ENCODE results near the gene ZNF557. TPM values are rescaled to one million over a fixed set of nuclear protein-coding genes. Genes with fewer than 3 reads are reported as not detected.
"Not testable (repeated sequence)": the region's sequence is repeated elsewhere in the genome, so short reads cannot be mapped to it uniquely, and the experiment has no call there.

The ZNF557 gene
- total RNA-seq, 1 donor, result 19.5 TPM

DNA sequence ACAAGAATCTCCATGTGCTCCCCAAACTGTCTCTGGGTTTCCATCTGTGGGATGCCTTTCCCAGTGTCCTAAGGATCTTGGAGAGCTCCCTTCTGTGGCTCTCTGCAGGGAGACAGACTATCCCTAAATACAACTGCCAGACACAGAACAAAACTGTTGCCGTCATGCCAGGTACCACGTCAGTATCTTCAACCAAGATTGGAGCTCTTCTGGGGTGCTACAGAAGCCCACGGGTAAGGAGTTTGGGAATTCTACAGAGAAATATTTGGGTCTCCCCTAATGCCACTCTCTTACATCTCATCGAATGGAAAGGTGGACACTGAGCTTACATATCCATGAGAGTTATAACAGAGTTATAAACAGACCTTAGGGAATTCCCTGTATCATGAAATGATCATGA, 6.2 kb upstream of the ZNF557 start:
- no peak for DNase-seq (ENCODE audit: insufficient read length, low spot score, missing footprints)
- H3K4me3 ChIP-seq (ENCODE audit: insufficient read depth, low read length), result no peak overlapping the region
- no peak overlapping the region for H2AFZ ChIP-seq (ENCODE audit: low read length)
- H3K9me3 ChIP-seq (ENCODE audit: low read depth, low read length), result no peaks in the 10 kb centered on the region
- H4K20me1 ChIP-seq (ENCODE audit: insufficient read depth, low read length), result no peaks in the 10 kb centered on the region
- no peak overlapping the region for H3K4me2 ChIP-seq (ENCODE audit: insufficient read depth, low read length)
- no peaks in the 10 kb centered on the region for H3K79me2 ChIP-seq (ENCODE audit: insufficient read depth, low read length)
- TF ChIP-seq, protein P1, sequence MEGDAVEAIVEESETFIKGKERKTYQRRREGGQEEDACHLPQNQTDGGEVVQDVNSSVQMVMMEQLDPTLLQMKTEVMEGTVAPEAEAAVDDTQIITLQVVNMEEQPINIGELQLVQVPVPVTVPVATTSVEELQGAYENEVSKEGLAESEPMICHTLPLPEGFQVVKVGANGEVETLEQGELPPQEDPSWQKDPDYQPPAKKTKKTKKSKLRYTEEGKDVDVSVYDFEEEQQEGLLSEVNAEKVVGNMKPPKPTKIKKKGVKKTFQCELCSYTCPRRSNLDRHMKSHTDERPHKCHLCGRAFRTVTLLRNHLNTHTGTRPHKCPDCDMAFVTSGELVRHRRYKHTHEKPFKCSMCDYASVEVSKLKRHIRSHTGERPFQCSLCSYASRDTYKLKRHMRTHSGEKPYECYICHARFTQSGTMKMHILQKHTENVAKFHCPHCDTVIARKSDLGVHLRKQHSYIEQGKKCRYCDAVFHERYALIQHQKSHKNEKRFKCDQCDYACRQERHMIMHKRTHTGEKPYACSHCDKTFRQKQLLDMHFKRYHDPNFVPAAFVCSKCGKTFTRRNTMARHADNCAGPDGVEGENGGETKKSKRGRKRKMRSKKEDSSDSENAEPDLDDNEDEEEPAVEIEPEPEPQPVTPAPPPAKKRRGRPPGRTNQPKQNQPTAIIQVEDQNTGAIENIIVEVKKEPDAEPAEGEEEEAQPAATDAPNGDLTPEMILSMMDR (IDR thresholded peaks at IDR 0.05; ENCODE audit: extremely low read depth, low read depth, low read length), result no peak
- no peaks in the 10 kb centered on the region for H3K27me3 ChIP-seq (ENCODE audit: insufficient read depth, low read length)
- no peaks in the 10 kb centered on the region for H3K4me1 ChIP-seq (ENCODE audit: insufficient read depth, low read length)
- no peaks in the 10 kb centered on the region for H3K36me3 ChIP-seq (ENCODE audit: insufficient read depth, low read length)
- no peak overlapping the region for H3K27ac ChIP-seq (ENCODE audit: low read depth, low read length)

DNA sequence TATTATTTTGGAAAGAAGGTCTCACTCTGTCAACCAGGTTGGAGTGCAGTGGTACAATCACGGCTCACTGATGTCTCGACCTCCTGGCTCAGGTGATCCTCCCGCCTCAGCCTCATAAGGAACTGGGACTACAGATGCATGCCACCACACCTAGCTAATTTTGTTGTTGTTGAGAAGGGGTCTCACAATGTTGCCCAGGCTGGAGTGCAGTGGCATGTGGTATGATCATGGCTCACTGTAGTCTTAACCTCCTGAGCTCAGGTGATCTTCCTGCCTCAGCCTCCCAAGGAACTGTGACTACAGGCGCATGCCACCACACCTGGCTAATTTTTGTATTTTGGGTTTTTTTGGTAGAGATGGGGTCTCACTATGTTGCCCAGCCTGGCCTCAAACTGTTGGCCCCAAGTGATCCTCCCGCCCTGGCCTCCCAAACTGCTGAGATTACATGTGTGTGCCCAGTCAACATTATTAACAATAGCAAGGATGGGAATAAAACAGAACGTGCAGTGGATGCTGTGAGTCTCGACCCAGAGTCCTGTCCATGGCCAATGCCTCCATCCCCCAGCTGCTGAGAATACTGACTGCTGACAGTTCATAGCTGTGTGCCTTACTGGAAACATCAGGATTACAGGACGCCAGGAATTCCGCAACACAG, 5.6 kb upstream of the ZNF557 start:
- no peaks in the 10 kb centered on the region for H3K27me3 ChIP-seq (ENCODE audit: insufficient read depth, low read length)
- TF ChIP-seq, protein P1 (IDR thresholded peaks at IDR 0.05; ENCODE audit: extremely low read depth, low read depth, low read length), result no peak
- no peak overlapping the region for H3K4me3 ChIP-seq (ENCODE audit: insufficient read depth, low read length)
- H3K36me3 ChIP-seq (ENCODE audit: insufficient read depth, low read length), result no peaks in the 10 kb centered on the region
- no peak overlapping the region for H3K4me2 ChIP-seq (ENCODE audit: insufficient read depth, low read length)
- H3K79me2 ChIP-seq (ENCODE audit: insufficient read depth, low read length), result no peaks in the 10 kb centered on the region
- DNase-seq (ENCODE audit: insufficient read length, low spot score, missing footprints), result no peak
- no peaks in the 10 kb centered on the region for H3K4me1 ChIP-seq (ENCODE audit: insufficient read depth, low read length)
- no peak overlapping the region for H3K27ac ChIP-seq (ENCODE audit: low read depth, low read length)
- no peaks in the 10 kb centered on the region for H4K20me1 ChIP-seq (ENCODE audit: insufficient read depth, low read length)
- no peaks in the 10 kb centered on the region for H3K9me3 ChIP-seq (ENCODE audit: low read depth, low read length)
- H2AFZ ChIP-seq (ENCODE audit: low read length), result no peak overlapping the region

DNA sequence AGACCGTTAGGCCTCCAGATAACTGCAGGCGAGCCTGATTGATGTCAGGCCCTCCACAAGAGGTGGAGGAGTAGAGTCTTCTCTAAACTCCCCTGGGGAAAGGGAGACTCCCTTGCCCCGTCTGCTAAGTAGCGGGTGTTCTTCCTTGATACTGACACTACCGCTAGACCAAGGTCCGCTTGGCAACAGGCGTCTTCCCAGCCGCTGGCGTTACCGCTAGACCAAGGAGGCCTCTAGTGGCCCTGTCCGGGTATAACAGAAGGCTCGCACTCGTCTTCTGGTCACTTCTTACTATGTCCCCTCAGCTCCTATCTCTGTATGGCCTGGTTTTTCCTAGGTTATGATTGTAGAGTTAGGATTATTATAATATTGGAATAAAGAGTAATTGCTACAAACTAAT, 2.4 kb upstream of the ZNF557 start:
- not testable (repeated sequence) for H4K20me1 ChIP-seq (ENCODE audit: insufficient read depth, low read length); H3K27me3 ChIP-seq (ENCODE audit: insufficient read depth, low read length); DNase-seq (ENCODE audit: insufficient read length, low spot score, missing footprints); H3K27ac ChIP-seq (ENCODE audit: low read depth, low read length); H3K4me2 ChIP-seq (ENCODE audit: insufficient read depth, low read length); H3K9me3 ChIP-seq (ENCODE audit: low read depth, low read length); H3K4me1 ChIP-seq (ENCODE audit: insufficient read depth, low read length); H3K36me3 ChIP-seq (ENCODE audit: insufficient read depth, low read length); H3K4me3 ChIP-seq (ENCODE audit: insufficient read depth, low read length)
- TF ChIP-seq, protein P1 (IDR thresholded peaks at IDR 0.05; ENCODE audit: extremely low read depth, low read depth, low read length), result peak; percentile 23
- Histone ChIP-seq H3K79me2 (ENCODE audit: insufficient read depth, low read length) (peaks cover 18% of the 10 kb centered on the region), H2AFZ (ENCODE audit: low read length) (peak overlapping the region; percentile 76)

DNA sequence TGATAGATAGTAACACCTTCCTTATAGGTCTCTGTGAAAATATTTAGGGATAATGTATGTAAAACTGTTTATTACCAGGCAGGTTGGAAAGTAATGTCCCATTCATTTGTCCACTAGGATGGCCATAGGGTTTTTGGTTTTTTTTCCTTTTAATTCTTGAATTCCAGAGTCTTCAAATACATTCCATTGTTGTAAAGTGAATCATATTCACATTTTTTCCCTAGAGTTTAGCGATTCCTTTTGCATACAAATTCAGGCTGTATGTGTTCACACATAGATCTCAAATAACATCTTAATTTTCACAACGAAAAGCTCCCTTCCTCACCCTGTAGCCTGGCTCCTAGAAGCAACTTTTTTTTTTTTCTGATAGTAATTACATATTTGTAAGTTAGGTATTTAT, 1.8 kb upstream of the ZNF557 start:
- Histone ChIP-seq H3K36me3 (ENCODE audit: insufficient read depth, low read length) (peaks cover 9% of the 10 kb centered on the region), H3K9me3 (ENCODE audit: low read depth, low read length) (no peaks in the 10 kb centered on the region), H3K27ac (ENCODE audit: low read depth, low read length) (no peak overlapping the region), H3K4me2 (ENCODE audit: insufficient read depth, low read length) (peak overlapping the region; percentile 6), H3K27me3 (ENCODE audit: insufficient read depth, low read length) (no peaks in the 10 kb centered on the region), H4K20me1 (ENCODE audit: insufficient read depth, low read length) (no peaks in the 10 kb centered on the region), H3K4me1 (ENCODE audit: insufficient read depth, low read length) (peaks cover 8% of the 10 kb centered on the region), H3K4me3 (ENCODE audit: insufficient read depth, low read length) (no peak overlapping the region), H3K79me2 (ENCODE audit: insufficient read depth, low read length) (peaks cover 18% of the 10 kb centered on the region), H2AFZ (ENCODE audit: low read length) (no peak overlapping the region)
- DNase-seq (ENCODE audit: insufficient read length, low spot score, missing footprints), result no peak
- TF ChIP-seq, protein P1 (IDR thresholded peaks at IDR 0.05; ENCODE audit: extremely low read depth, low read depth, low read length), result no peak
